CD8-positive, alpha-beta memory T cell (primary cell): ENCODE measurements around the gene ALKAL2. TPM values are rescaled to one million over a fixed set of nuclear protein-coding genes. Genes with fewer than 3 reads are reported as not detected.
A peak's percentile ranks its signal among the peaks of the same experiment; 100 is the strongest.

ENCODE experiments used
- CTCF ChIA-PET: fragments of 350-600 bp; sonication (Branson Sonifier 250); formaldehyde crosslinking; loops from one replicate; lab custom pipeline; 2021; ENCODE audit warnings: antibody characterized with exemption; lab: Charles Lee
- POLR2A ChIA-PET: fragments of 350-600 bp; sonication (Branson Sonifier 250); formaldehyde crosslinking; loops from one replicate; lab custom pipeline; 2021; ENCODE audit warnings: antibody characterized with exemption; lab: Charles Lee
- DNase-seq, 5 donors: peaks; one replicate each; pipeline versions ENCODE4 v3.0.0 to v3.0.0-alpha.2; 2020 to 2022; ENCODE audit warnings: mixed read lengths in 1 of 5
- H3K27ac ChIP-seq: one replicate; pipeline ENCODE4 v1.7.0; 2013; ENCODE audit warnings: low read depth, mild to moderate bottlenecking, low read length, moderate library complexity
- H3K27me3 ChIP-seq: 2 replicates; pipeline ENCODE4 v1.7.0; 2013; ENCODE audit warnings: low read length, mild to moderate bottlenecking; ENCODE audit not compliant: insufficient read depth, poor library complexity, severe bottlenecking
- H3K36me3 ChIP-seq: 2 replicates; pipeline ENCODE4 v1.7.0; 2013; ENCODE audit warnings: mild to moderate bottlenecking, low read length, moderate library complexity; ENCODE audit not compliant: insufficient read depth
- H3K4me1 ChIP-seq: 2 replicates; pipeline ENCODE4 v1.7.0; 2013; ENCODE audit warnings: mild to moderate bottlenecking, low read length, moderate library complexity; ENCODE audit not compliant: insufficient read depth
- H3K4me3 ChIP-seq: 2 replicates; pipeline ENCODE4 v1.7.0; 2013; ENCODE audit warnings: mild to moderate bottlenecking, low read length
- H3K9me3 ChIP-seq: 2 replicates; pipeline ENCODE4 v1.7.0; 2013; ENCODE audit warnings: mild to moderate bottlenecking, low read length
- H3K27ac Mint-ChIP-seq, 8 donors: one replicate each; pipeline ENCODE4 v1.8.0; 2020 to 2021; ENCODE audit warnings: mixed read lengths in 8 of 8, mild to moderate bottlenecking in 6 of 8, inconsistent platforms in 3 of 8, moderate library complexity in 3 of 8
- H3K27me3 Mint-ChIP-seq, 2 donors: one replicate each; pipeline ENCODE4 v1.8.0; 2020 to 2021; ENCODE audit warnings: mixed read lengths in 2 of 2, mild to moderate bottlenecking in 1 of 2, moderate library complexity in 1 of 2
- H3K36me3 Mint-ChIP-seq, 3 donors: one replicate each; pipeline ENCODE4 v1.8.0; 2020 to 2021; ENCODE audit warnings: mixed read lengths in 3 of 3, inconsistent platforms in 1 of 3, mild to moderate bottlenecking in 1 of 3
- H3K4me1 Mint-ChIP-seq, 3 donors: one replicate each; pipeline ENCODE4 v1.8.0; 2020 to 2021; ENCODE audit warnings: mixed read lengths in 3 of 3, inconsistent platforms in 1 of 3, mild to moderate bottlenecking in 1 of 3
- H3K4me3 Mint-ChIP-seq, 7 donors: one replicate each; pipeline ENCODE4 v1.8.0; 2020 to 2021; ENCODE audit warnings: mixed read lengths in 7 of 7, mild to moderate bottlenecking in 6 of 7, moderate library complexity in 4 of 7, inconsistent platforms in 2 of 7
- H3K9me3 Mint-ChIP-seq, 5 donors: one replicate each; pipeline ENCODE4 v1.8.0; 2020 to 2022; ENCODE audit warnings: mixed read lengths in 5 of 5, mild to moderate bottlenecking in 3 of 5, moderate library complexity in 2 of 5, inconsistent platforms in 1 of 5
- polyA plus RNA-seq: library from polyadenylated mRNA; unstranded; fragments of 300-500 nt; fragmentation: Illumina TruSeq; gene quantifications from one replicate; pipeline ENCODE4 v1.2.3, GENCODE V29; 2021
- total RNA-seq, 2 experiments: library from RNA; stranded (reverse); gene quantifications; one replicate each; pipeline ENCODE4 v1.2.3, GENCODE V29; 2021

The ALKAL2 gene
- total and polyA plus RNA-seq, 3 experiments from 2014 or later, result not detected

GRCh38 chr2:275466-275865, 12.4 kb downstream of the ALKAL2 start:
- Histone ChIP-seq H3K27me3 (no peaks in the 10 kb centered on the region), H3K9me3 (no peaks in the 10 kb centered on the region), H3K36me3 (peaks cover 64% of the 10 kb centered on the region), H3K27ac (no peak overlapping the region), H3K4me1 (no peaks in the 10 kb centered on the region), H3K4me3 (no peak overlapping the region)
- H3K36me3 Mint-ChIP-seq, result peaks cover 0 to 87% (median 25%) of the 10 kb centered on the region in 3 donors
- no peak for DNase-seq
- H3K9me3 Mint-ChIP-seq, result no peaks in the 10 kb centered on the region
- H3K27ac Mint-ChIP-seq, result no peak overlapping the region
- H3K4me3 Mint-ChIP-seq, result no peak overlapping the region
- CTCF ChIA-PET, result no interaction called here
- H3K4me1 Mint-ChIP-seq, result peaks cover 13 to 32% (median 22%) of the 10 kb centered on the region in 3 donors
- no peaks in the 10 kb centered on the region for H3K27me3 Mint-ChIP-seq
- POLR2A ChIA-PET, result no interaction called here

GRCh38 chr2:274503-274902, 13.4 kb downstream of the ALKAL2 start:
- peaks cover 23 to 42% (median 31%) of the 10 kb centered on the region in 3 donors for H3K4me1 Mint-ChIP-seq
- H3K4me3 ChIP-seq, result no peak overlapping the region
- peaks cover 7% of the 10 kb centered on the region for H3K4me1 ChIP-seq
- H3K27me3 ChIP-seq, result no peaks in the 10 kb centered on the region
- ChIA-PET CTCF (interaction anchor here (1.2 kb wide), 1 partner anchor 8 kb away, joined by 3 read pairs; no protein-coding TSS in a partner anchor), POLR2A (no interaction called here)
- no peaks in the 10 kb centered on the region for H3K27me3 Mint-ChIP-seq
- no peaks in the 10 kb centered on the region for H3K9me3 ChIP-seq
- no peak for DNase-seq
- peaks cover 64% of the 10 kb centered on the region for H3K36me3 ChIP-seq
- peaks cover 0 to 89% (median 21%) of the 10 kb centered on the region in 3 donors for H3K36me3 Mint-ChIP-seq
- no peak overlapping the region for H3K27ac ChIP-seq
- no peak overlapping the region for H3K4me3 Mint-ChIP-seq
- no peaks in the 10 kb centered on the region for H3K9me3 Mint-ChIP-seq
- H3K27ac Mint-ChIP-seq, result peak overlapping the region in 1 of 8 donors; percentile 36

GRCh38 chr2:273333-273732, 14.6 kb downstream of the ALKAL2 start:
- CTCF ChIA-PET, result interaction anchor here (1.2 kb wide), 1 partner anchor 9 kb away, joined by 3 read pairs; no protein-coding TSS in a partner anchor

GRCh38 chr2:271917-272316, 16.0 kb downstream of the ALKAL2 start:
- Mint-ChIP-seq H3K36me3 (peaks cover 0 to 76% (median 6%) of the 10 kb centered on the region in 3 donors), H3K27me3 (no peaks in the 10 kb centered on the region), H3K9me3 (no peaks in the 10 kb centered on the region), H3K27ac (peak overlapping the region in 1 of 8 donors; percentile 19), H3K4me1 (peaks cover 44 to 66% (median 49%) of the 10 kb centered on the region in 3 donors), H3K4me3 (no peak overlapping the region)
- peaks cover 25% of the 10 kb centered on the region for H3K4me1 ChIP-seq
- H3K4me3 ChIP-seq, result no peak overlapping the region
- H3K27ac ChIP-seq, result no peak overlapping the region
- ChIA-PET CTCF (no interaction called here), POLR2A (no interaction called here)
- H3K9me3 ChIP-seq, result no peaks in the 10 kb centered on the region
- peaks cover 42% of the 10 kb centered on the region for H3K36me3 ChIP-seq
- DNase-seq, result no peak
- H3K27me3 ChIP-seq, result no peaks in the 10 kb centered on the region

More at GRCh38 chr2:273333-273732, 14.6 kb downstream of the ALKAL2 start:
- Mint-ChIP-seq H3K27ac (no peak overlapping the region), H3K4me1 (peaks cover 31 to 52% (median 39%) of the 10 kb centered on the region in 3 donors), H3K9me3 (no peaks in the 10 kb centered on the region), H3K27me3 (no peaks in the 10 kb centered on the region), H3K4me3 (no peak overlapping the region), H3K36me3 (peaks cover 0 to 82% (median 17%) of the 10 kb centered on the region in 3 donors)
- no peak for DNase-seq
- H3K36me3 ChIP-seq, result peaks cover 56% of the 10 kb centered on the region
- H3K9me3 ChIP-seq, result no peaks in the 10 kb centered on the region
- no peaks in the 10 kb centered on the region for H3K27me3 ChIP-seq
- H3K4me3 ChIP-seq, result no peak overlapping the region
- peaks cover 11% of the 10 kb centered on the region for H3K4me1 ChIP-seq
- POLR2A ChIA-PET, result no interaction called here
- no peak overlapping the region for H3K27ac ChIP-seq

GRCh38 chr2:270861-271260, 17.0 kb downstream of the ALKAL2 start:
- CTCF ChIA-PET, result no interaction called here
- POLR2A ChIA-PET, result no interaction called here
- Mint-ChIP-seq H3K4me1 (peaks cover 51 to 76% (median 54%) of the 10 kb centered on the region in 3 donors), H3K27me3 (no peaks in the 10 kb centered on the region), H3K9me3 (no peaks in the 10 kb centered on the region), H3K27ac (peak overlapping the region in 2 of 8 donors; percentile 11 to 46), H3K36me3 (peaks cover 0 to 65% (median 8%) of the 10 kb centered on the region in 3 donors), H3K4me3 (no peak overlapping the region)
- no peak overlapping the region for H3K4me3 ChIP-seq
- DNase-seq, result no peak
- H3K27ac ChIP-seq, result no peak overlapping the region
- peaks cover 31% of the 10 kb centered on the region for H3K36me3 ChIP-seq
- no peaks in the 10 kb centered on the region for H3K27me3 ChIP-seq
- H3K9me3 ChIP-seq, result no peaks in the 10 kb centered on the region
- peaks cover 35% of the 10 kb centered on the region for H3K4me1 ChIP-seq

GRCh38 chr2:269356-270030, 18.4 kb downstream of the ALKAL2 start:
- ChIA-PET CTCF (no interaction called here), POLR2A (no interaction called here)
- Histone ChIP-seq H3K27ac (no peak overlapping the region), H3K4me3 (no peak overlapping the region), H3K27me3 (no peaks in the 10 kb centered on the region), H3K9me3 (no peaks in the 10 kb centered on the region), H3K4me1 (peaks cover 43% of the 10 kb centered on the region), H3K36me3 (peaks cover 21% of the 10 kb centered on the region)
- Mint-ChIP-seq H3K27me3 (no peaks in the 10 kb centered on the region), H3K9me3 (no peaks in the 10 kb centered on the region), H3K4me3 (peak overlapping the region in 1 of 7 donors; percentile 19), H3K36me3 (peaks cover 0 to 60% (median 8%) of the 10 kb centered on the region in 3 donors), H3K27ac (peak overlapping the region in 2 of 8 donors; percentile 55 to 71), H3K4me1 (peaks cover 55 to 88% (median 63%) of the 10 kb centered on the region in 3 donors)
- DNase-seq, result no peak

GRCh38 chr2:268323-268722, 19.6 kb downstream of the ALKAL2 start:
- H3K4me3 ChIP-seq, result no peak overlapping the region
- H3K27me3 ChIP-seq, result no peaks in the 10 kb centered on the region
- Mint-ChIP-seq H3K4me3 (no peak overlapping the region), H3K27ac (peak overlapping the region in 2 of 8 donors; percentile 37 to 38), H3K36me3 (peaks cover 0 to 53% (median 8%) of the 10 kb centered on the region in 3 donors), H3K4me1 (peaks cover 56 to 88% (median 63%) of the 10 kb centered on the region in 3 donors), H3K27me3 (no peaks in the 10 kb centered on the region), H3K9me3 (no peaks in the 10 kb centered on the region)
- no peak for DNase-seq
- H3K9me3 ChIP-seq, result no peaks in the 10 kb centered on the region
- CTCF ChIA-PET, result no interaction called here
- no peak overlapping the region for H3K27ac ChIP-seq
- POLR2A ChIA-PET, result no interaction called here
- peaks cover 15% of the 10 kb centered on the region for H3K36me3 ChIP-seq
- peaks cover 49% of the 10 kb centered on the region for H3K4me1 ChIP-seq
